ENCODE measurements around the gene PDHB. TPM values are rescaled to one million over a fixed set of nuclear protein-coding genes. Genes with fewer than 3 reads are reported as not detected.

PDHB gene
- total and polyA plus RNA-seq, 2 of the 13 experiments (the other 11 are each of a cell fraction or from before 2014, with no cell fraction given), result 108 to 153 TPM

DNA sequence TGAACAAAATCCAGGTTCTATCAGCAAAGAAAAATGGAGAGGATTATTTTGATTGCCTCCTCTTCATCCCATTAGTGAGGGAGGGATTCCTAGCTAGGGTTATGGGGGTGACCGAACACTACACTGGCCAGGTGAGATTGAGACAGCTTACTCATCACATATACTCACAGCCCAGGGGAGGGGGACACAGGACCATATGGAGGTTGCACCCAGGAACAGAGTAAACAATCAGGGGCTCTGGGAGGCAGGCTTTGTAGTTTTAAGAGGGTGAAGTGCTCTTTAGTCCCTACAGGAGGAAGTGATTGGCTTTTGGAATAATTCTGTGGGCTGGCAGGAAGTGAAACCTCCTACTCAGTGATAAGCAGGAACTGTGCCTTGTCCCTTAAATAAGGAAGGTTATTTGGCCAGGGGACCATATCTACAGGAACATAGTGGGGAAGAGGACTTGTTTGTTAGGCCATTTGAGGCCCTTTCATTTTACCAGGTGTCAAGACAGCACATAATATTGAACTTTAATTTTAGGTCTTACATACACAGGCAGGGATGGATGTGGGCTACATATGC is 40.8 kb upstream of the PDHB start (continued):
- TF ChIP-seq TARDBP (CRISPR knock-in tag; IDR thresholded peaks at IDR 0.05), result no peak
- TF ChIP-seq ASH2L (IDR thresholded peaks at IDR 0.05; ENCODE audit: insufficient read length, low read depth, low read length), result no peak
- no peak for TF ChIP-seq ZNF574 (CRISPR knock-in tag; IDR thresholded peaks at IDR 0.05)
- TF ChIP-seq LCORL (IDR thresholded peaks at IDR 0.05), result no peak
- 0 out of 2 replicates have a peak, but pooled peaks have one; percentile 10 for TF ChIP-seq LCORL (CRISPR knock-in tag; IDR thresholded peaks at IDR 0.05)
- TF ChIP-seq TBX2 (CRISPR knock-in tag; IDR thresholded peaks at IDR 0.05; ENCODE audit: borderline replicate concordance), result 0 out of 2 replicates have a peak, but pooled peaks have one; percentile 3
- TF ChIP-seq THRA (CRISPR knock-in tag; IDR thresholded peaks at IDR 0.05; ENCODE audit: borderline replicate concordance), result no peak
- no peak for TF ChIP-seq ZNF253 (CRISPR knock-in tag; IDR thresholded peaks at IDR 0.05; ENCODE audit: borderline replicate concordance)
- no peak for TF ChIP-seq NR2F2 (IDR thresholded peaks at IDR 0.05; ENCODE audit: borderline replicate concordance, low read depth)
- TF ChIP-seq ZNF878 (CRISPR knock-in tag; IDR thresholded peaks at IDR 0.05), result no peak
- no peak for TF ChIP-seq MAFG (CRISPR knock-in tag; IDR thresholded peaks at IDR 0.05)
- no peak for TF ChIP-seq ETS1 (CRISPR knock-in tag; IDR thresholded peaks at IDR 0.05)
- no peak for TF ChIP-seq ZSCAN30 (CRISPR knock-in tag; IDR thresholded peaks at IDR 0.05)
- no peak for TF ChIP-seq ZNF800 (CRISPR knock-in tag; IDR thresholded peaks at IDR 0.05)
- no peak for TF ChIP-seq MIER3 (CRISPR knock-in tag; IDR thresholded peaks at IDR 0.05; ENCODE audit: borderline replicate concordance)
- TF ChIP-seq, protein P1, sequence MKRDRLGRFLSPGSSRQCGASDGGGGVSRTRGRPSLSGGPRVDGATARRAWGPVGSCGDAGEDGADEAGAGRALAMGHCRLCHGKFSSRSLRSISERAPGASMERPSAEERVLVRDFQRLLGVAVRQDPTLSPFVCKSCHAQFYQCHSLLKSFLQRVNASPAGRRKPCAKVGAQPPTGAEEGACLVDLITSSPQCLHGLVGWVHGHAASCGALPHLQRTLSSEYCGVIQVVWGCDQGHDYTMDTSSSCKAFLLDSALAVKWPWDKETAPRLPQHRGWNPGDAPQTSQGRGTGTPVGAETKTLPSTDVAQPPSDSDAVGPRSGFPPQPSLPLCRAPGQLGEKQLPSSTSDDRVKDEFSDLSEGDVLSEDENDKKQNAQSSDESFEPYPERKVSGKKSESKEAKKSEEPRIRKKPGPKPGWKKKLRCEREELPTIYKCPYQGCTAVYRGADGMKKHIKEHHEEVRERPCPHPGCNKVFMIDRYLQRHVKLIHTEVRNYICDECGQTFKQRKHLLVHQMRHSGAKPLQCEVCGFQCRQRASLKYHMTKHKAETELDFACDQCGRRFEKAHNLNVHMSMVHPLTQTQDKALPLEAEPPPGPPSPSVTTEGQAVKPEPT (CRISPR knock-in tag; IDR thresholded peaks at IDR 0.05; ENCODE audit: low read depth), result no peak
- no peak for TF ChIP-seq SETDB1 (CRISPR knock-in tag; IDR thresholded peaks at IDR 0.05; ENCODE audit: borderline replicate concordance)
- TF ChIP-seq, protein P2, sequence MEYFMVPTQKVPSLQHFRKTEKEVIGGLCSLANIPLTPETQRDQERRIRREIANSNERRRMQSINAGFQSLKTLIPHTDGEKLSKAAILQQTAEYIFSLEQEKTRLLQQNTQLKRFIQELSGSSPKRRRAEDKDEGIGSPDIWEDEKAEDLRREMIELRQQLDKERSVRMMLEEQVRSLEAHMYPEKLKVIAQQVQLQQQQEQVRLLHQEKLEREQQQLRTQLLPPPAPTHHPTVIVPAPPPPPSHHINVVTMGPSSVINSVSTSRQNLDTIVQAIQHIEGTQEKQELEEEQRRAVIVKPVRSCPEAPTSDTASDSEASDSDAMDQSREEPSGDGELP (IDR thresholded peaks at IDR 0.05; ENCODE audit: borderline replicate concordance, low read depth), result peak; percentile 16; the same call in 1 of the 2 replicates

Data from HepG2 (cell line).